HG02623 (cell line): ENCODE data around the gene RPUSD3.

Experiments
- ATAC-seq: cut with Tn5 transposase; IDR thresholded peaks from one replicate; pipeline ENCODE4 v1.9.1; 2021; ENCODE audit warnings: moderate library complexity; ENCODE audit not compliant: unreplicated experiment

Gene RPUSD3

GRCh38 chr3:9834520-9835380 lies 9.1 kb downstream of the RPUSD3 start:
- ATAC-seq = no peak

- no peak for ATAC-seq
Observed at GRCh38 chr3:9833078-9833477, 10.7 kb downstream of the RPUSD3 start.

GRCh38 chr3:9831253-9831652 lies 12.6 kb downstream of the RPUSD3 start:
- ATAC-seq = no peak

DNA sequence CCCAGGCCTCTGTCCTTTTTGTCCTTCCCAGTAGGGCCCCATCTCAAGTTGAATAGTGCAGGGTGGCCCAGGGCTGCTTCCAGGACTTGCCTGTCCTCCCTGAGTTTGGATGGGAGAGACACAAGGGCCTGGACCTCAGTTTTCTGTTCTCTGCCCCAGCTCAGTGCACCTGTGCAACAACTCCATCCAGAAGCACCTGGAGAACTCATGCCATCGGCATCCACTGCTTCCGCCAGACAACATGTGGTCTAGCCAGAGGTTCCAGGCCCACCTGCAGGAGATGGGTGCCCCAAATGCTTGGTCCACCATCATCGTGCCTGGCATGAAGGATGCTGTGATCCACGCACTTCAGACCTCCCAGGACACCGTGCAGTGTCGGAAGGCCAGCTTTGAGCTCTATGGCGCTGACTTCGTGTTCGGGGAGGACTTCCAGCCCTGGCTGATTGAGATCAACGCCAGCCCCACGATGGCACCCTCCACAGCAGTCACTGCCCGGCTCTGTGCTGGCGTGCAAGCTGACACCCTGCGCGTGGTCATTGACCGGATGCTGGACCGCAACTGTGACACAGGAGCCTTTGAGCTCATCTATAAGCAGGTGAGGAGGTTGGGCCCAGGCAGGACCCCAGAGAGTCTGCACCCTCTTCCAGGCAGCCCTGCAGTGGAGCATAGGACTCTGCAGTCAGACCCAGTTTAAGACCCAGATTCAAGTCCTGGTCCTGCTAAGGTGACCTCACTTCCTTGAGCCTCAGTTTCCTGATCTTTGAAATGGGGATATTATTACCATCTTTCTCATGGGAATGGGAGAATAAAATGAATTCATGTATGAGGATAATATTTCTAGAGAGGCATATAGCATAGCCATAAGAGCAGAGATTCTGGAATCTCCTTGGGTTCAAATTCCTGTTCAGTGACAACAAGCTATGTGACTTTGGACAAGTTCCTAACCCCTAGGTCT lies 14.7 kb downstream of the RPUSD3 start:
- ATAC-seq = no peak

GRCh38 chr3:9826815-9827573 lies 16.8 kb downstream of the RPUSD3 start:
- no peak for ATAC-seq

DNA sequence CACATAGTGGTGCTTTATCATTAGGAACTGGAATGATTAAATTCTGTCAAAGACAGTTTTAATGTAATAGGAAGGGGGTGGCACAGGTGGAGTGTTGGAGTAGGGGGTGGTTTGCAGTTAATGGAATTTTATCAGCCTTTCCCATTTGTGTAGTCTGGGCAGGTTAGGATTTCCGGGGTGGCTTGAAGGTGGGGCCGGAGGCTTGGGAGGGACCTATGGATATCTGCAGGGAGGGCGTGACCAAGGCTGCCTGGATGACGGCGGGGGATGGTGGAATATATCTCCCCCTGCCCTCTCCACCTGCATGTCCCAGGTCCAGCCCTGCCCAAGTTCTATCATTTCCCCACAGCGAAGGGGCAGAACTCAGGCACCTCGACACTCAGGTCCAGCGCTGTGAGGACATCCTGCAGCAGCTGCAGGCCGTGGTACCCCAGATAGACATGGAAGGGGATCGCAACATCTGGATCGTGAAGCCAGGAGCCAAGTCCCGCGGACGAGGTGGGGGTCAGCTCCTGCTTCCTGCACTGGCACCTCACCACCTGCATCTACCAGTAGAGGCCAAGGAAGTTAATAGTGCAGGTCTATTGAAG lies 18.3 kb downstream of the RPUSD3 start:
- ATAC-seq = no peak

GRCh38 chr3:9820946-9821345 lies 22.9 kb downstream of the RPUSD3 start:
- no peak for ATAC-seq

GRCh38 chr3:9820543-9820942 lies 23.3 kb downstream of the RPUSD3 start:
- ATAC-seq = no peak

GRCh38 chr3:9818666-9819335 lies 25.0 kb downstream of the RPUSD3 start:
- ATAC-seq = no peak

GRCh38 chr3:9817436-9817835 lies 26.4 kb downstream of the RPUSD3 start:
- ATAC-seq = no peak

DNA sequence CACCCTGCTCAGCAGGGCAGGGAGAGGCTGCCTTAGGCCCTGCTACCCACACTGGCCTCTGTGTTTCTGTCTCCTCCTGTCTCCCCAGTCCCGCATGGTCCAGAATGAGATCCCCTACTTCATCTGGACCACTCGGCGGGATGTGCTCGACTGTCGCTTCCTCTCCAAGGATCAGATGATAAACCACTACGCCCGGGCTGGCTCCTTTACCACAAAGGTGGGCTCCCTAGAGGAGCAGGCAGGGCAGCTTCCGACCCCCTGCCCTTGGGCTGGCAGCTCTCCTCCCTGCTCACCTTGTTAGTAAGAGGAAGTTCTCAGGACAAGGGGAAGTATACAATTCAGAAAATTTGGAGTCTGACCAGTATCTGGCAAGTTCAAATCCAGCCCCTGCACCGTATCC lies 27.8 kb downstream of the RPUSD3 start:
- ATAC-seq = no peak

DNA sequence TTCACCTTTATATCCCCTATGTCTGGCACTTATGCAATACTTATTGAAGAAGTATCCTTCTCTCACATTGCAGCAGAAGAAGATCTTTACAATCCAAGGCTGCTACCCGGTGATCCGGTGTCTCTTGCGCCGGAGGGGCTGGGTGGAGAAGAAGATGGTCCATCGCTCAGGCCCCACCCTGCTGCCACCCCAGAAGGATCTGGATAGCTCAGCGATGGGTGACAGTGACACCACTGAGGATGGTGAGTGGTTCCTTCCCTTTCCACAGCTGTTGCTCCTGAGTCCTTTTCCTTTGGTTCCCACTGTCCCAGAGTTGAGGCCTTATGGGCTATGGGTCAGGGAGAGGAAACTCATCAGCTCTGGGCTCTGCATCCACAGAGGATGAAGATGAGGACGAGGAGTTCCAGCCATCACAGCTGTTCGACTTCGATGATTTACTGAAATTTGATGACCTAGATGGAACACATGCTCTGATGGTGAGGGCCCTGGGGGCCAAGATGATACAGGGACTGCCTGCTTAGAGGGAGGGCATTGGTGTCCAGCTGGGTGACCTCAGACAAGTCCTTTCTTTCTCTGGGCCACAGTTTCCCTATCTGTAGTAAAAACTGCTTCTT lies 30.8 kb downstream of the RPUSD3 start:
- ATAC-seq = no peak

DNA sequence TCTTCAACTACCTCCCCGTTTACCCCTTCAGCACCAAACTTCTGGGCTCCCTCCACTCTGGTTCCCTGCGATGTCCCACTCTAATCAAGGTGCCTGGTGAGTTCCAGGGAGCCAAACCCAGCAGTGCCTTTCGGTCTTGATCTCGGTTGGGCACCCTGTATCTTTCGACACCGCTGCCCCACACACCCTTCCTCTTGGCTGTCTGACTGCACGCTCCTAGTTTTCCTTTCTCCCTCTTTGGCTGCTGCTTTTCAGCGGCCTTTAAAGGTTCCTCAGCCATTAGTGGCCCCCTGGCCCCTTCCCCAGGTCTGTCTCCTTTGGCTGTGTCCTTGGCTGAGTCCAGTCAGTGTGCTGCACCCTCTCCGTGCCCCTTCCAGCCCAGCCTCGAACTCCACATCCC lies 33.0 kb downstream of the RPUSD3 start:
- ATAC-seq = no peak

DNA sequence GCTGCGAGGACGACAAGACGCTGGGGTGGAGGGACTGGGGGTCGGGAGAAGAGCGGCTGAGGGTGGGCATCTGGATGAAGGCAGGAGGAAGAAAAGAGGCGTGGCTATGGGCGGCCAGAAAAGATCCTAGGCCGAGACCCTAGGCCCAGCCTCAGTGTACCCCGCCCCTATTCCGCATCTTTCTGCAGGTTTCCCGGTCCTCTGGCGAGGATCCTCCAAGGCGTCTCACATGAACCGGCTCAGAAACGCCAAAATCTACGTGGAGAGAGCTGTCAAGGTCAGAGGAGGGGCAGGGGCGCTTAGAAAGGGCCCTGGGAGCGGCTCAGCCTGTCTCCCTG lies 33.4 kb downstream of the RPUSD3 start:
- no peak for ATAC-seq

DNA sequence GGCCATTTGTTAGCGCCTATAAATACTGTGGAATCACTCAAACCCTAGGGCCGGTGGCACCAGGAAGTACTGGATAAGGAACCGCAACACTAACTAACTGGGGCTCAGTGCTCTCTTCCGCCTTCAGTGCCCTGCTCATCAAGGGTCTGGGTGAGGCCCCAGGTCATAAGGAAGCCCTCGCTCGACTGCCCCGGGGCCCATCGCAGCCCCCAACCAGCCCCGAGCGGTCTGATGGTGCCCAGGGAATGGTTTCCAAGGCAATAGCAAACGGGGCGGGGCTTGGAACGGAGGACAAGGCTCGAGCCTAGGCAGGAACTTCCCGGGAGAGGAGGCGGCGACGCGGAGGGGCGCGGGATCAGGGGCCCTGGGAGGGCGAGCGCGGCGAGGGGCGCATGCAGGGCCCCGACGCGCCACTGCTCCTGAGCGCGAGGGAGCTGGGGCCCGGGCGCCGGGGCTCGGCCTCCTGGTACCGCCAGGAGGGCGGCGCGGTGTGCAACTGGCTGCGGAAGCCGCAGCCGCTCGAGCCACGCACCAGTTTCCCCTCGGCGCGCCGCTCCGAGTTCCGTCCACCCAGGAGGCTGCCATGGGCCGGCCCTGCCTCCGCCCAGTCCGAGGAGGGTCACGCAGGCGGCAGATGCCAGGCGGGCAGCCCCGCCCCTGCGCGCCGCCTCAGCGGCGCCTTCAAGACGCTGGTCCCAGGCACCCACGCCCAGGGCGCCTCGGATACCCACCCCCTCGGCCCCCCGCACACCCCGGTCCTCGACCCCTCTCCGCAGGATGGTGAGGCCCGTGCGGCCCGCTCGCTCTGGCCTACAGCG lies 34.0 kb downstream of the RPUSD3 start, which contains the start of gene TTLL3:
TTLL3 (plus strand) TSS at position 648 of the 818 bp plus-strand sequence. CDS start 400 bp downstream, outside the sequence.
- ATAC-seq = no peak

GRCh38 chr3:9809239-9809614 lies 34.6 kb downstream of the RPUSD3 start:
- ATAC-seq = no peak

- ATAC-seq = peak; percentile 43
Observed at GRCh38 chr3:9808345-9809037, 35.3 kb downstream of the RPUSD3 start.

DNA sequence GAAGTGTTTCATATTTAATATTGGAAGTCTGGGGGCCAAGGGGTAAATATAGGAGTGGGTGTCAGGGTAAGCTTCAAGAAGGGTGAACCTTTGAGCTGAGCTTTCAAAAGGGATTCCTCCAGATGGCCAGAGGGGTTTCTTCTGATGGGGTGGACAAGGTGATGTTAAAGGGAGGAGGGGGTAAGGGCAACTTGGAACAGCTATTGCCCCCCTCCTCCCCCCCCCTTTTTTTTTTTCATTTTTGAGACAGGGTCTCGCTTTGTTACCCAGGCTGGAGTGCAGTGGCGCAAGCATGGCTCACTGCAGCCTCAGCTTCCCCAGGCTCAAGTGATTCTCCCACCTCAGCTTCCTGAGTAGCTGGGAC lies 35.8 kb downstream of the RPUSD3 start:
- ATAC-seq = no peak
